ENCODE results near the gene OBSCN. TPM values are rescaled to one million over a fixed set of nuclear protein-coding genes. Genes with fewer than 3 reads are reported as not detected.

OBSCN gene
- total RNA-seq, 6 experiments from 2014 or later = 0.27 to 1.8 (median 0.53) TPM

DNA sequence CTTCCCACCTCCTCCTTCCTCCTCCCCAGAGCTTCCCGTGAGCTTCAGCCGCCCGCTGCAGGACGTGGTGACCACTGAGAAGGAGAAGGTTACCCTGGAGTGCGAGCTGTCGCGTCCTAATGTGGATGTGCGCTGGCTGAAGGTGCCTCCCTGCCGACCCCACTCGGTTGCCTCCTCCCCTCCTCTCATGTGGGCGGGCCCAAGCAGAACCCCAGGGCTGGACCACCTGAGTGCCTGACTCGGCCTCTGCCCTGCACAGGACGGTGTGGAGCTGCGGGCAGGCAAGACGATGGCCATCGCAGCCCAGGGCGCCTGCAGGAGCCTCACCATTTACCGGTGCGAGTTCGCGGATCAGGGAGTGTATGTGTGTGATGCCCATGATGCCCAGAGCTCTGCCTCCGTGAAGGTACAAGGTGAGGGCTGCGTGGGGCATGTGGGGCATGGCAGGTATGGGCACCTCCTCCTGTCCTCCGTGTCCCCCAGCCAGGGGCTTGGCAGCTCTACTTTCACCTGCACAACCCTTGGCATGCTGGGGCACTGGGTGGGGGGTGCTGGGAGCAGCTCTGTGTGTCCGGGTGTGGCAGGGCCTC is 69.2 kb downstream of the OBSCN start:
- H3K4me3 Mint-ChIP-seq = no peak overlapping the region
- TF ChIP-seq, protein P1, sequence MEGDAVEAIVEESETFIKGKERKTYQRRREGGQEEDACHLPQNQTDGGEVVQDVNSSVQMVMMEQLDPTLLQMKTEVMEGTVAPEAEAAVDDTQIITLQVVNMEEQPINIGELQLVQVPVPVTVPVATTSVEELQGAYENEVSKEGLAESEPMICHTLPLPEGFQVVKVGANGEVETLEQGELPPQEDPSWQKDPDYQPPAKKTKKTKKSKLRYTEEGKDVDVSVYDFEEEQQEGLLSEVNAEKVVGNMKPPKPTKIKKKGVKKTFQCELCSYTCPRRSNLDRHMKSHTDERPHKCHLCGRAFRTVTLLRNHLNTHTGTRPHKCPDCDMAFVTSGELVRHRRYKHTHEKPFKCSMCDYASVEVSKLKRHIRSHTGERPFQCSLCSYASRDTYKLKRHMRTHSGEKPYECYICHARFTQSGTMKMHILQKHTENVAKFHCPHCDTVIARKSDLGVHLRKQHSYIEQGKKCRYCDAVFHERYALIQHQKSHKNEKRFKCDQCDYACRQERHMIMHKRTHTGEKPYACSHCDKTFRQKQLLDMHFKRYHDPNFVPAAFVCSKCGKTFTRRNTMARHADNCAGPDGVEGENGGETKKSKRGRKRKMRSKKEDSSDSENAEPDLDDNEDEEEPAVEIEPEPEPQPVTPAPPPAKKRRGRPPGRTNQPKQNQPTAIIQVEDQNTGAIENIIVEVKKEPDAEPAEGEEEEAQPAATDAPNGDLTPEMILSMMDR (IDR thresholded peaks at IDR 0.05) = no peak
- H3K27ac Mint-ChIP-seq = no peak overlapping the region
- no peaks in the 10 kb centered on the region for H3K27me3 Mint-ChIP-seq (ENCODE audit: insufficient read depth)
- peaks cover 21% of the 10 kb centered on the region for H3K9me3 Mint-ChIP-seq
- no peaks in the 10 kb centered on the region for H3K4me1 Mint-ChIP-seq (ENCODE audit: low read depth)
- no peak for DNase-seq
- no peaks in the 10 kb centered on the region for H3K36me3 Mint-ChIP-seq (ENCODE audit: low read depth)

GRCh38 chr1:228277491-228278431 is 69.9 kb downstream of the OBSCN start:
- H3K36me3 Mint-ChIP-seq (ENCODE audit: low read depth) = no peaks in the 10 kb centered on the region
- no peak for DNase-seq
- H3K27me3 Mint-ChIP-seq (ENCODE audit: insufficient read depth) = no peaks in the 10 kb centered on the region
- no peak overlapping the region for H3K4me3 Mint-ChIP-seq
- peaks cover 17% of the 10 kb centered on the region for H3K9me3 Mint-ChIP-seq
- TF ChIP-seq, protein P1 (IDR thresholded peaks at IDR 0.05) = no peak
- H3K27ac Mint-ChIP-seq = no peak overlapping the region
- H3K4me1 Mint-ChIP-seq (ENCODE audit: low read depth) = no peaks in the 10 kb centered on the region

DNA sequence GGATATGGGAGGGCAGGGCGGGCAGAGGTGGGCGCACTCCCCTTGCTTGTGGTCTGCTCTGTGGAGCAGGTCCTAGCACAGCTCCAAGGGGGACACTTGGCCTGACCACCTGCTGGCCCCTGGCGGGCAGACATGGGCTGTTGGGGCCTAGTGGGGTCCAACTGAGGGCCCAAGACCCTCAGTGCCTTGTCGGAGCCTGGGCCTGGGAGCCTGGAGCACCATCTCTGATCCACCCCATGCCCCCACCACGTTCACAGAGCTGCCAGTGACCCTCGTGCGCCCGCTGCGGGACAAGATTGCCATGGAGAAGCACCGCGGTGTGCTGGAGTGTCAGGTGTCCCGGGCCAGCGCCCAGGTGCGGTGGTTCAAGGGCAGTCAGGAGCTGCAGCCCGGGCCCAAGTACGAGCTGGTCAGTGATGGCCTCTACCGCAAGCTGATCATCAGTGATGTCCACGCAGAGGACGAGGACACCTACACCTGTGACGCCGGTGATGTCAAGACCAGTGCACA is 70.6 kb downstream of the OBSCN start:
- Mint-ChIP-seq H3K9me3 (peaks cover 15% of the 10 kb centered on the region), H3K4me1 (ENCODE audit: low read depth) (no peaks in the 10 kb centered on the region), H3K27me3 (ENCODE audit: insufficient read depth) (no peaks in the 10 kb centered on the region), H3K4me3 (no peak overlapping the region), H3K36me3 (ENCODE audit: low read depth) (no peaks in the 10 kb centered on the region), H3K27ac (no peak overlapping the region)
- TF ChIP-seq, protein P1 (IDR thresholded peaks at IDR 0.05) = no peak
- DNase-seq = no peak

GRCh38 chr1:228279011-228279721 is 71.3 kb downstream of the OBSCN start:
- Mint-ChIP-seq H3K4me3 (no peak overlapping the region), H3K4me1 (ENCODE audit: low read depth) (no peaks in the 10 kb centered on the region), H3K27me3 (ENCODE audit: insufficient read depth) (no peaks in the 10 kb centered on the region), H3K36me3 (ENCODE audit: low read depth) (no peaks in the 10 kb centered on the region), H3K27ac (no peak overlapping the region), H3K9me3 (peaks cover 18% of the 10 kb centered on the region)
- DNase-seq = no peak
- TF ChIP-seq, protein P1 (IDR thresholded peaks at IDR 0.05) = no peak

DNA sequence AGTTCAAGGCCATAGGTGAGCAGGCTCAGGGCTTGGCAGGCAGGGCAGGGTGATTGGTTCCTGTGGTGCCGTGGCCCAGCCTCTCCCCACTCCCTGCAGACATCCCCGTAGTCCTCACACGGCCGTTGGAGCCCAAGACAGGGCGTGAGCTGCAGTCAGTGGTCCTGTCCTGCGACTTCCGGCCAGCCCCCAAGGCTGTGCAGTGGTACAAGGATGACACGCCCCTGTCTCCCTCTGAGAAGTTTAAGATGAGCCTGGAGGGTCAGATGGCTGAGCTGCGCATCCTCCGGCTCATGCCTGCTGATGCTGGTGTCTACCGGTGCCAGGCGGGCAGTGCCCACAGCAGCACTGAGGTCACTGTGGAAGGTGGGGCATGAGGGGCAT is 71.9 kb downstream of the OBSCN start:
- TF ChIP-seq, protein P1 (IDR thresholded peaks at IDR 0.05) = no peak
- no peaks in the 10 kb centered on the region for H3K36me3 Mint-ChIP-seq (ENCODE audit: low read depth)
- H3K4me1 Mint-ChIP-seq (ENCODE audit: low read depth) = no peaks in the 10 kb centered on the region
- DNase-seq = no peak
- peaks cover 22% of the 10 kb centered on the region for H3K9me3 Mint-ChIP-seq
- no peaks in the 10 kb centered on the region for H3K27me3 Mint-ChIP-seq (ENCODE audit: insufficient read depth)
- H3K27ac Mint-ChIP-seq = no peak overlapping the region
- H3K4me3 Mint-ChIP-seq = no peak overlapping the region
